Choroid plexus epithelial cell (primary cell): ENCODE data around the gene PIK3R1.

Experiments
- DNase-seq: peaks from one replicate; pipeline ENCODE4 v3.0.0-alpha.2; 2010; ENCODE audit warnings: low read depth
- H3K4me3 ChIP-seq: 2 replicates; pipeline ENCODE4 v1.5.1; 2011; ENCODE audit warnings: low read depth, mild to moderate bottlenecking, control low read depth, low read length, moderate library complexity
- CTCF ChIP-seq: conservative IDR thresholded peaks from 2 replicates; pipeline ENCODE4 v1.5.1; 2011; ENCODE audit warnings: low read depth, mild to moderate bottlenecking, control low read depth, inconsistent platforms, low read length, moderate library complexity

Gene PIK3R1

GRCh38 chr5:68283766-68284165 lies 68.2 kb downstream of the PIK3R1 start:
- no peak overlapping the region for H3K4me3 ChIP-seq
- no peak for TF ChIP-seq CTCF
- no peak for DNase-seq

- no peak overlapping the region for H3K4me3 ChIP-seq
- no peak for TF ChIP-seq CTCF
- DNase-seq: no peak
These were observed 69.7 kb downstream of the PIK3R1 start for GRCh38 chr5:68285075-68285840.

DNA sequence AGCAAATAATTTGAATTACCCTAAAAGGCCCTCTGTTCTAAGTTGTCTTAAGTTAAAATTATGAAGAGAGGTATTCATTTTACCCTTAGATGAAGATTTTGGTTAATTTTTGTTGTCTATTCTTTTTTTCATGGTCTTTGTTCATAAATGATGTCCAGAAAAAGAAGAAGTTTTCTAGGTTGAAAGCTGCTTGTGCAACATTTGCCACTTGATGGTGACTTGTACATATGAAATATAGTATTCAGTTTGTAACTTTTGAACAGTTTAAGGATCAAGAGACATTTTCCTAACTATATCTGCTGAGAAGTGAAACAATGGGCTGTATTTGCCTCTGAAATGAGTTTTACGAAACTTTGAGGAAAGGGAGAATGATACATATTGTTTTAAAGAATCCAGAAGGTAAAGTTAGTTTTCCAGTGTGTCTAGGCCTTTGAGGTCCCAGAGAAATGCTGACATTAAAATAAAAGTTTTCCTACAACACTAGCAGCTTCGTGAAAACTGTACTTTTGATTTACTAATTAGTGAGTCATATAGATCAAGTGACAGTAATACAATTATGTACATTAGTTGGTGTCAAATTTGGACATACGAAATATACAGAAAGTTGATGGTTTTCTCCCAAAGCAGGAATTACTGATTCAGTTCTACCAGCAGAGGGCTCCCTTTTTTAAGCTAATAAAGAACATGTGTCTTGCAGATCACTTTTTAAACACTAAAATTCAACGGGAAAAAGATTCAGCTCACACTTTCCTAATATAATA lies 70.5 kb downstream of the PIK3R1 start:
- H3K4me3 ChIP-seq: no peak overlapping the region
- peak; percentile 79 for DNase-seq
- TF ChIP-seq CTCF: peak; percentile 59

GRCh38 chr5:68286612-68286912 lies 71.0 kb downstream of the PIK3R1 start:
- no peak overlapping the region for H3K4me3 ChIP-seq
- no peak for DNase-seq
- TF ChIP-seq CTCF: no peak

DNA sequence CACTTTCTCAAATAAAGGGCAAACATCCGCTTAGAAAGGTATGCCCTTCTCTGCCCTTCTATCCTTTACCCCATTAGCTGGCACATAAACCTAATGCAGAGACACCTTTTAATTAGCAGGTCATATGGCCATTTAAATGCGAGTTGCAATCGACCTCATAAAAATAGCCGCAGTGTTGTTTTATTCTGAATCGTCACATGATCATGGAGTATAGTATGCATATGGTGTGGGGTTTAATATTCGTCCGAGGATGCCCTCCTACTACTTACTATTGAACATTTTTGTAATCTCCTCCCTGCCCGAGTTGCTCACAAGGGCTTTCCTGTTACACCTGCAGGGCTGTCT lies 72.0 kb downstream of the PIK3R1 start:
- no peak for TF ChIP-seq CTCF
- DNase-seq: no peak
- H3K4me3 ChIP-seq: peak overlapping the region; percentile 56

- peak overlapping the region; percentile 56 for H3K4me3 ChIP-seq
- DNase-seq: peak; percentile 59
These were observed 72.6 kb downstream of the PIK3R1 start for GRCh38 chr5:68287976-68288706.

More at GRCh38 chr5:68287976-68288706, 72.6 kb downstream of the PIK3R1 start:
- no peak for TF ChIP-seq CTCF
